Endometrial microvascular endothelial cells (primary cell): Measurements from ENCODE around the gene AKAP6. TPM values are rescaled to one million over a fixed set of nuclear protein-coding genes. Genes with fewer than 3 reads are reported as not detected.

ENCODE experiments used
- in situ Hi-C: cut with HindIII; loops from 2 replicates; pipeline ENCODE4 v1.10.0; 2017; ENCODE audit warnings: low sequenced_read_pairs, low pct_unique_long_range_greater_than_20kb; ENCODE audit errors: inconsistent ontology term
- total RNA-seq: library from RNA; depleted of rRNA; stranded (reverse); fragments of >200 nt; gene quantifications from one replicate; pipeline ENCODE4 v1.2.3, GENCODE V29; 2015; ENCODE audit errors: inconsistent ontology term

Gene AKAP6
- total RNA-seq, 1 donor from 2014 or later: under 0.01 TPM

DNA sequence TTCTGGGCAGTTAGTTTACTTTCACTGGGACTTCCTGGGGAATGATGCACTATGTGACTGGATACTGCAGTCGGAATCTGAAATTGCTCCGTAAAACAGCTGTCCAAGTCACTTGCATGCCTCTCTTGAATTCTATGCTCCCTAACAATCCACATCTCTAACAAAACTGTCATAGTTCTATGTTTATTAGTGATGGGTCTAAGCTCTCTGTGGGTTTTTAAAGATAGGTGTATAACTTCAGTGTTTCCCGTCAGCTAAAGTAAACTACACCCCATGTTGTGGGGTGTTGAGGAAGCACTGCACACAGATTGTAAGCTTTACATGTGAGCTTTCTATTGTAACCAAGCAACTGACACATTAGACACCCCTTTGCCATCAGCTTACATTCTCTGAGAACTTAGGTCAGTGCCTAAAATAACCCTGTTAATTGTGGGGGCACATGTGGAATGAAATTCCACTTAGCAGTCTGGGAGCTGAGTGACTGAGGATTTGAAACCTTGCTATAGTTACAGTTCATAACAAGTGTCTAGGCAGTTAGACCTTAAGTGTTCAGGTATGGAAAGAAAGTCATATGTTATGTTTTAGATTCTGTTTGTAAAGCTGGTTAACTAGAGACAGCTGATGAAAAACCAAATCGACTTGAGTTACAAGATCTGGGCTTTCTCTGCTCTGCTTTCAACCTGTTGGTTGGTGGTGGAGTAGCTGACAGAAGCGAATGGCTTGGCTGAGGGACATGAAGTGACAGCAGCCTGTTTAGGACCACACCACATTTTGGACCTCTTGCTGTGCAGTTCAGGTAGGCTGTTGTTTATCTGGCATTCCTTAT is 165.7 kb downstream of the AKAP6 start:
- in situ Hi-C loops: no loop called here

DNA sequence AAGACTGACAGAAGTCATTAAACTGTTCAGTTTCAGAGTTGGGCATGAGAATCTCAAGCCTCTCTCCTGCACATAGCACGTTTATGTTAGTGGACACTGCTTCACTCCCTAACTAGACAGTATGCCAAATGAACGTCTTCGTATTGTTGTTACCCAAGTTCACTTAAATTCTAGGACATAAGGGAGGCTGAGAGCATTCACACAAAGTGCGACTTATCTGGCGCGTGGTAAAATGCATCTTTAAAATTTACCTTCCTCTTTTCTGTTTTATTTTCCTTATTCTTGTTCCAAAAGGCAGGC is 166.3 kb downstream of the AKAP6 start:
- in situ Hi-C loops: no loop called here

DNA sequence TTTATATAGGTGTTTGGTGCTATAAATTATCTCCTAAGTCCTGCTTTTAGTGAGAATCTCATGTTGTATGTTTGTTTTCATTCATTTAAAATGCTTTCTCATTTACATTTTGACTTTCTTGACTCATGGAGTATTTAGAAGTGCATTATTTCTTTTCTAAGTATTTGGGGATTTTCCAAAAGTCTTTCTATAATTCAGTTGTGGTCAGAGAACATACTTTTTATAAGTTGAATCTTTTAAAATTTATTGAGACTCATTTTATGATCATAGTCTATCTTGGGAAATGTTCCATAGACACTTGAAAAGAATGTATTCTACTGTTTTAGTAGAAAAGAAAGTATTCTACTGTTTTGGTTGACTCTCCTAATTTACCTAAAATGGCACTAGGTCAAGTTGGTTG is 168.2 kb downstream of the AKAP6 start:
- in situ Hi-C loops: no loop called here

DNA sequence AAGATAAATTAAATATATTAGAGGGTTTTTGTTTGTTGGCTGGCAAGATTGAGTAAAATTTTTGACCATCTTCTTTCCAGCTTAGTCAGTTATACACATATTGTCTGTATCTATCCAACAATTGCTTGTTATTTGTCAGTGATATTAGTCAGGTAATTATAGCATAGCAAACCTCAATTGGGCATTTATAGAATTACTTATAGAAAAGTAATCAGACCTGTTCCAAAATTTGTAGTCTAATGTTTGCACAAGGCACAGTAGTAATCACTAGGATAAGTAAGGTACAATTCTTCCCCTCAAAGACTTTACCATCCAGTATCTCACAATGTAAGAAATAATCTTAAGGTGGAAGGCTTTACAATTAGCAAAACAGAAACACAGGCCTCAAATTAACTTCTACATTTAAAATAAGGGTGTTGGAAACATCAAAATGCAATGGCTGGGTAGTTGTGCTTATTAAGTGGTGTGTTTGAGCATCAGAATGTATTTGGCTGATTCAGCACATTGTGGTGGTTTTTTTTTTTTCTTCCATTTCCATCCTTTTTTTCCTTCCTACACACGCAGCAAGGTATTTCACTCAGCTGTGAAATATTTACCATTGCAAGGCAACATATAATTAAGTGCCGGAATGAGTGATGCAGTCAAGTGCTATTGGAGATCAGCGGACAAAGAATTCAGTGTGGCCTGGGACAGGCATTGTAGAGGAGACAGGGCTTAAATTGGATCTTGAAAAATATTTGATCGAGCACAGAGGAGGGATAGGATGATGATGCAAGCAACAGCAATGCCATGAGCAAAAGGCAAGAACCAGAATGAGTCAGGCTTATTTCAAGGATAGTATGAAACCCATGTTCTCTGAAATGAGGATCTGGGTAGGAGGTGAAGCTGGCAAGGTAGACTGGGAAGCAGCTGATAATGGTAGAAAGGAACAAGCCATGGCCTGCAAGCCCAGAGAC is 178.2 kb downstream of the AKAP6 start:
- in situ Hi-C loops: no loop called here

DNA sequence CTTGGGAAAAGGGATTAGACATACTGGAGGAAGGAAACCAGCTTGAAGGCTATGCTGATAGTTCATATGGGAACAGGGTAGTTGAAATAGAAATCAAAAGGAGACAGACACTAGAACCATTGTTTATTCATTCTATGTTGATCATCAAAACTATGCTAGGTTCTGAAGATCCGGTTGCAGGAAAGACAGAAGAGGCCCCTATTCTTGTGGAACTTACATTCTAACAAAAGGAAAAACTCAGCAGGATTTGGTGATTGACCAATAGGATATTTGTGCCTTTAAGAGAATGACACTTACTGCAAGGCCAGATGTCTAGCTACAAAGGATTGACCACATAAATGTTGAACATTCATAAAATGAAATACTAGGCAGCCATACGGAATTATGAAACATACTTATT is 179.2 kb downstream of the AKAP6 start:
- in situ Hi-C loops: no loop called here

DNA sequence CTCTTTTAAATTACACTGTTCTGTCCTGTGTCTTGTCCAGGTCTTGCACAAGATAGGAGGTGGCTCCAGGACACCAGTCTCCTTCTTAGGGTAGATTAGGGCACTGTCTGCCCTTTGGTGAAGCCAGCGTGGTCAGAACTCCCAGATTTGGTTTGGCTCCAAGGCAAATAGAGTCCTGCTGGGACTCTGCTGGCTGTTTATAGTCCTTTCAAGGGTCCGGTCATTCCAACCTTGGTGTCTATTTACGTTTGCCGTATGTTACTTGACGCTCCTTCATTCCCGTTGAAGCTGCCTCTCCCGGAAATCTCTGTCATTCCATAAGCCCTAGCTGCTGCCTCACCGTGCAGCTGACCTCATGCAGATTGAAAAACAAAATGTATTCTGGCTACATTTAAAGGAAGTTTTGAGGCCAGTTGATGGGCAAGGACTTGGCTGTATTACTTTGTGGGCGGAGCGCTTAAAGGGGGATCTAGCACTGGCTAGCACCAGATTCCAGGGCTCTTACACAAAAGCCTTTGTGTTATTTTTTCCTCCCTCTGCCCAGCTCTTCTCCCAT is 180.6 kb downstream of the AKAP6 start:
- in situ Hi-C loops: no loop called here

DNA sequence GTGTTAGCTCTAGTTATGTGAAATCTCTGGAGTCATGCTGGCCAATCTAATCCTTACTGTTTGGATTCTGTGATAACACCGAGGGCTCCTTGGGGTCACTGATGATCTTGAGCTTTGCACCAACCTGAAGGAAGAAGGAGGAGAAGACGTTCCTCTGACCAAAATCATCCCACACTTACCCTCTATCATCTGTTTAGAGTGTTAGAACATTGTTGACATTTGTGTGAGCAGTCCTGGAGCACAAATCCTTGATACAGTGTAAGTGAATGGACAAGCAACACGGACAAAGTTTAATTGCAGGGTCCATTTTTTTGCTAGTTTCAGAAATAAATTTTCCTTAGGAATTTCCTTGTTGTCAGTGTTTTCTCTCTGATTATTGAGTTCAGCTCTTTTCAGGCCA is 181.7 kb downstream of the AKAP6 start:
- in situ Hi-C loops: no loop called here

DNA sequence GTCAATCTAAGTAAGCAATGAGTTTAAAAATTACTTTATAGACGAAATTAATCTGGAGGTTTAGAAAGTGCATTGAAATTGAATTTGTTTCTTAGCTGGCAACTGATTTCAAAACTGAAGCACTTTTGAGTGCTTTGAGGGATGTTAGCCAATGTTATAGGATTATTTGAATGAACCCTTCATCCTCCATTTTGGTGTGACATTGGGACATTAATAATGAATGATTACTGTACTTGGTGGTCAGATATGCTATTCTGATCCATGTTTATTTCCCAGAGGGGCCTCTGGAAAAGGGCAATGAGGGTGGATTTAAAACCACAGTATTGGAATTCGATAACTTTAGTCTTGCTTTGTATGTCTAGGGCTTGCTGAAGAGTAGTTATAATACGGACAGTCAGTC is 183.2 kb downstream of the AKAP6 start:
- in situ Hi-C loops: no loop called here

DNA sequence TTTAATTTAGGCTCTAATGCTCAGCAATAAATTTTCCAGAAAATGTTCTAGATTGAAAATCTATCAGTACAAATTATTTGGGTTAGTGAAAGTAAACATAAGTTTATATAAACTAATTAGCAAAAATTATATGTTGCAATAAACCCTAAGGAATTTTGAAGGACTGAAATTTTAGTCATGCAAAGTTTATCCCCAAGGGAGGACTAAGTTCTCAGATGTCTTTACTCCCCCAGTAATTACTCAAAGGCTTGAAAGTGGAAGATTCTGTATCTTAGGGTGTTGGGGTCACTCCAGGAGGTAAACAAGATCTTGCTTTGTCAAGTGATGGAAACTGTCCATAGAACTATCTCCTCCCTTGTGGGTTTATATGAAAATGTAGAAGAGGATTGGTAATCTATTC is 183.7 kb downstream of the AKAP6 start:
- in situ Hi-C loops: no loop called here

DNA sequence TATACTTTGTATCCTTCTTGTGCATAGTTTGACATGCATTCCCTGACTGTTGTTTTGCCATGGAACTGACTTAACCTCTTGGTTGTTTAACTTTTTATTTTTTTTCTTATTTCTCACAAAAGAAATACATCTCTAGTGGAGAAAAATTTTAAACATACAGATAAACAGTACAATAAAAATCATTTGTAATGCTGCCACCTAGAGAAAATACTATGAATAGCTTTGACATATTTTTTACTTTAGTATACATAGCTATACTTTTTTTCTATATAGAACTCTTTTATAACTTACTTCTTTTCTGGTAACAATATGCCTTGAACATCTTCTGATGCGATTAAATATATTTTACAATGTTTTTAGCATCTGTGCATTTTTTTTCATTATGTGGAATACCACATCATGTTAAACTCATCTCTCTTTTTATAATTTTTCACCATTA is 184.5 kb downstream of the AKAP6 start:
- in situ Hi-C loops: no loop called here

DNA sequence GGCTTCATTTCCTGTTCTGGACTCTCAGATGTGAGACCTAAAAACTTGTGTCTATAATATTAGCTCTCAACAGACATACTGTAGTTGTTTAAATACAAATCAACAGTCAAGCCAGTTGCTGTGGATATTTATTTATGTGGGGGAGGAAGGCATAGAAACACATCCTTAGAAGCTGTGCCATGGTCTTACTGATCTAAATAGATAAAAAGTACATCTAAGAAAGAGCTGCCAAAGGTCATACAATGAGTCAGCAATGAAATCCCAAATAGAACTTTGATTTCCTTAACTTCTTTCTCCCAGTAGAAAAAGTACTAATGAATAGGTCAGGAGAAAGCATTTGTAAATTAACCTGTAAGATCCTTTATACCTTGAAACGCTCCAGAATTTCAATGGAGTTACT is 185.1 kb downstream of the AKAP6 start:
- in situ Hi-C loops: no loop called here

DNA sequence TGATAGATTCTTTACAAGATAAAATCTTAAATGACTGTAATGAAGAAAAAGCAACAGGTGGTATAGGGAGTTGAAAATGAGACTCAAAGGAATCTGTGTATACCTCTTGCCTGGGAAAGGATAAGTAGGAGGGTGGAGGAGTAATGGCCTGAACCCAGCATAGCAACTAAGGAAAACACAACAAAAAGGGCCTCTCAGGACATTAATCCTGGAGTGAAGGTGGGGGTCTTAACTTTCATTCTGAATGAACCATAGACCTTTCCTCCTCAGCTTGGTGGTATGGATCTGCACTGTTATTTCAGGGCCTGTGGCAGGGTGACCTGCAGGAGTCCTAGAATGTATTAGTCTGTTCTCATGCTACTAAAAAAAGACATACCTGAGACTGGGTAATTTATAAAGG is 185.6 kb downstream of the AKAP6 start:
- in situ Hi-C loops: no loop called here

DNA sequence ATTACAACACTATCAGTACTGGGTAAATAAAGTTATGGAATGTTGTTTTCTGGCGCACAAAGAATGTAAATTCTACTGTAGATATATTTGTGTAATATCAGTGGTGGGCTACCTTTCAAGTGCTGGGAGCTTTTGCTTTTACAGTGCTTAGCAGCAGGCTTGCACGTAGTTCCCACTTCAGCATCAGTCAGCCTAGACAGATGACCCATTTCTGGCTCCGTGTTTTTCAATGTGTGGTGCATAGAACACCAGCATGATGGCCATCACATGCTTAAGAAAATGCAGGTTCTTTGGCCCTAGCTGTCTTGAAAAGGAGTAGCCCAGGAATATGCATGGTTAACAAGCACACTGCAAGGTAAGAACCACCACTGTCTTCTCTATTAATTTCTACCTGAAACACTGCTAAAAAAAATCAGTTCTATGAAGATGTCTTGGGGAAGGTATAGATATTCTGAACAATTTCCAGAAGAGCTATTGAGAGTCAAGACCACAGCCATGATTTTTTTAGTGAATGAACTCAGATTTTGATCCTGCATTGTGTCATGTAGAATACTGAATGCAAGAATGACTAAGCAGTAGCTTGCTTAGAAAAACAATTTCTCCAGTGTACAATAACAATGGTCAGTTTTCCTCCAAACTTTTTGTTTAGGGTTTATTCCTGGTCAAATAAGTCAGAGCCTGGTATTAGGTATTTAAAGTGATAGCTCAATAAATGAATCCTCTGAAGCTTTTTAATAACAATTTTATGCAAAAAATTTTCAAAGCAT is 195.7 kb downstream of the AKAP6 start:
- in situ Hi-C loops: no loop called here

DNA sequence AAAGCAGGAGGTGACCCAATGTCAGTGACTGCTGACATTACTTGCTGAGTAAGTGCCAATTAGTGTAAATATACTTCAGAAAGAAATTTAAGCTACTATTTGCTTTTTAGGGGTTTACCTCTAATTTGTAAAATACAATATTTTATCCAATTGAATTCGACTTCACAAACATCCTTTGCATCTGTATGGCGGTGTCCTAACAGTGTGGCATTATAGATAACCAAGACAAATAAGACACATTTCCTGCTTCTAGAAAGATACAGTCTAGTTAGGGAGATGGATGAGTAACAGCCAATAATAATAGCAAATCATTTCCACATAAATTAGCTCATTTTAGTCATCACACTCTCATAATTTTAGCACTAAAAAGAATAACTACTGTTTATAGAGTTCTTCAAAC is 196.5 kb downstream of the AKAP6 start:
- in situ Hi-C loops: no loop called here

DNA sequence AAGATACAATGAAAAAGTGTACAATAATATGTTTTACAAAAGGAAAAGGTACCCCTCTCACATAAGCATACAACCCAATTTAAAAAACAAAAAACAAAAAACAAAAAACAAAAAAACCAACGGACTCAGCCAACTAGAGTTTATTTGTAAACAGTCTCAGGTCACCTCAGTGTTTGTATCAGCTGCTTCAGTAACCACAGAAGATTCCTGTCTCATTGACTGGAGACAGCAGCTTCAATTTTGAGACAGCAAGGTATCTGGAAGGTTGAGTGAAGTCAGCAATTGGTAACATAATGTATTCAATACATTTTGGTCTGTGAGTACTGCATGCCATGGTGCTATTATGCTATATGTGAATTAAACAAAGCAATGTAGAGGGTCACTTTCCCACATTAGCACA is 201.7 kb downstream of the AKAP6 start:
- in situ Hi-C loops: no loop called here

DNA sequence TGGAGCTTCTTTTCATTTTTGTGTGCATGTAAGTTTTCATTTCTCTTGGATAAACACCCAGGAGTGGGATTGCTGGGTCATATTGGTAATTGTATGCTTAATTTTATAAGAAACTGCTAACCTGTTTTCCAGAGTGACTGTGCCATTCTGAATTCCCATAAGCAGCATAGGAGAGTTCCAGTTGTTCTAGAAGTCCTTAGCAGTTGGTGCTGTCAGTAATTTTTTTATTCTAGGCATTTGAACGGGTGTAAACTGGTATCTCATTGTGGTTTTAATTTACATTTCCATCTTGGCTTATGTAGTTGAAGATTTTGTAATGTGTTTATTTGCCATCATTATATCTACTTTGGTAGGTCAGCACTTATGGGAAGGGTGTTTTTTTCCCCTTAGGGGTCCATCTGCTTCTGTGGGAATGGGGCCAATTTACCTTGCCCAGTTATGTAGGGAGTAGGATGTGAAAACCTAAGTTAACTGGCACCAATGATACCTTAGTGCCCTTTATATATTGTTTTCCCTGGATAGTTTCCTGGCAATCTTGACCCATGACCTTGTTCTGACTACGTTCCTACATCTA is 202.9 kb downstream of the AKAP6 start:
- in situ Hi-C loops: no loop called here

DNA sequence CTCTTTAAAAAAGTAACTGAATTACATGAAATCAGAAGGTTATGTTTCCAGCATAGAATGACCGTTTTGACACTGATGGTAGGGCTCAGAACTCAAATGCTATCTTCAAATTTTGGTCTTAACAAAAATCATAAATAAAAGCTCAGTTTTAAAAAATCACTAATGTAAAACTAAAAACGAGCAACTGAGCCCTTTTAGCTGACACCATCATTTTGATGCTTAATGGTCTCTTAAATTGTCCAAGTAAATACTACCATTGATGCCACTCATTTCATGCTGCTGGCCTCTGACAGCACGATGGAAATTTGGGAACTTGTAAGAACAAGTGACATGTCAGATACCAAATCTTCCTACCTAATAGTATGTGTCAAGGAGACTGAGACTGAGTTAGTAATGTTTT is 205.0 kb downstream of the AKAP6 start:
- in situ Hi-C loops: no loop called here

DNA sequence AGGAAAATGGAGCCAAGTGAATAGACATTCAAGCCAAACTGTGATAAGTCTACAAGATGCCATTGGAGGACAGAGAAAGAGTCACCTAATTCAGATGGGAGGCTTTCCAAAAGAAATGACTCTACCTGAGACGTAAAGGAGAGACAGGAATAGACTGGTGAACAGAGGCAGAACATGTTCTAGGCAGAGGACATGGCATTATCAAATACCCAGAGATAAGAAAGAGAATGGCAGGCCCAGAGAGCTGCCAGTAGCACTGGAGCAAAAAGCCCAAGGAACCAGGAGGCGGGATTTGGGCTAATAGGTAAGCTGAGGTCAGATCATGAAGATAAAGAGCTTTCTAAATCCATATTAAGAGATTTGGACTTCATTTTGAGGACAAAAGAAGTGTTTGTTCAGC is 207.1 kb downstream of the AKAP6 start:
- in situ Hi-C loops: no loop called here

DNA sequence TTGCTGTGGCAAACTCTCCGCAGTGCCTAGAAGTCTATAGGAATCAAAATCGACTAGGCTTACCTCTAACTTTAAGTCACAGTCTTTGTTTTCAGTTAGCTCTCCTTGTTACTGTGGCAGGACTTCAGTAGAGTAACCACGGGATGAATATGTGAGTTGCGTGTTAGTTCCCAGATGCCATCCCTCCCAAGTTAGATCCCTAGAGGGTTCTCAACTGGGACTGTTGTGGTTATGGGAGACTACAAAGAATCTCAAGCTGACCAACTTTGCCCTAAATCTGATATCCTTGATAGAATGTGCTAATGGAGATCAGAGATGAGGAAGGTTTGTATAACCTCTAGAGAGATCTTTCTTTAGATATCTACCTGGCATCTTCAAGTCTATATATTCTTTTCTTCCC is 208.1 kb downstream of the AKAP6 start:
- in situ Hi-C loops: no loop called here
